ENCODE data around the gene SLC6A11. TPM values are rescaled to one million over a fixed set of nuclear protein-coding genes. Genes with fewer than 3 reads are reported as not detected.

Gene SLC6A11
- total RNA-seq, 4 donors from 2014 or later = 1.8 to 7.8 (median 5.3) TPM

GRCh38 chr3:10889206-10889960, 73.4 kb downstream of the SLC6A11 start:
- no peak for TF ChIP-seq CTCF (IDR thresholded peaks at IDR 0.05)
- TF ChIP-seq POLR2A (IDR thresholded peaks at IDR 0.05) = no peak
- 83 to 84% methylated on average over 2 of the region's 2 CpGs for WGBS, 2 donors
- no peak overlapping the region for H3K4me3 ChIP-seq (ENCODE audit: low read depth, poor library complexity, severe bottlenecking)
- intact Hi-C loops (cut with DNase I; ENCODE audit: low total_unique reads) = no loop called here
- DNase-seq (ENCODE audit: low spot score in 2 of 2) = no peak

- intact Hi-C loops (cut with DNase I; ENCODE audit: low total_unique reads) = no loop called here
- no peak for DNase-seq (ENCODE audit: low spot score in 2 of 2)
- TF ChIP-seq POLR2A (IDR thresholded peaks at IDR 0.05) (no peak), CTCF (IDR thresholded peaks at IDR 0.05) (no peak)
- 72 to 80% methylated on average over 1 of the region's 1 CpG for WGBS, 2 donors
- H3K4me3 ChIP-seq (ENCODE audit: low read depth, poor library complexity, severe bottlenecking) = no peak overlapping the region
Measured at GRCh38 chr3:10890665-10891064, 74.6 kb downstream of the SLC6A11 start.

GRCh38 chr3:10892622-10893021, 76.6 kb downstream of the SLC6A11 start:
- no peak overlapping the region for H3K4me3 ChIP-seq (ENCODE audit: low read depth, poor library complexity, severe bottlenecking)
- intact Hi-C loops (cut with DNase I; ENCODE audit: low total_unique reads) = no loop called here
- WGBS, 2 donors = 67 to 74% methylated on average over 5 of the region's 5 CpGs
- TF ChIP-seq CTCF (IDR thresholded peaks at IDR 0.05) = no peak
- no peak for TF ChIP-seq POLR2A (IDR thresholded peaks at IDR 0.05)
- no peak for DNase-seq (ENCODE audit: low spot score in 2 of 2)

GRCh38 chr3:10901296-10901945, 85.4 kb downstream of the SLC6A11 start:
- intact Hi-C loops (cut with DNase I; ENCODE audit: low total_unique reads) = no loop called here
- H3K4me3 ChIP-seq (ENCODE audit: low read depth, poor library complexity, severe bottlenecking) = no peak overlapping the region
- DNase-seq (ENCODE audit: low spot score in 2 of 2) = no peak
- no peak for TF ChIP-seq POLR2A (IDR thresholded peaks at IDR 0.05)
- TF ChIP-seq CTCF (IDR thresholded peaks at IDR 0.05) = no peak
- 73 to 77% methylated on average over 13 of the region's 13 CpGs for WGBS, 2 donors

GRCh38 chr3:10907262-10907661, 91.2 kb downstream of the SLC6A11 start:
- WGBS, 2 donors = 90 to 100% methylated on average over 1 of the region's 1 CpG
- TF ChIP-seq CTCF (IDR thresholded peaks at IDR 0.05) (no peak), POLR2A (IDR thresholded peaks at IDR 0.05) (no peak)
- no peak for DNase-seq (ENCODE audit: low spot score in 2 of 2)
- intact Hi-C loops (cut with DNase I; ENCODE audit: low total_unique reads) = no loop called here
- no peak overlapping the region for H3K4me3 ChIP-seq (ENCODE audit: low read depth, poor library complexity, severe bottlenecking)

Measured in lower leg skin (tissue), 4 donors.